GM12878 (cell line): ENCODE measurements around the gene ERMARD.

Experiments used
- ATF7 ChIP-seq: fragments of 450-650 bp; IDR thresholded peaks from 2 replicates; pipeline ENCODE4 v1.6.1; 2016; ENCODE audit warnings: low read depth, mild to moderate bottlenecking
- EGR1 ChIP-seq, 2 experiments: IDR thresholded peaks; 1 replicate in 1 of 2; 2 replicates in 1 of 2; pipeline ENCODE4 v1.6.1; 2011 to 2012; ENCODE audit warnings: low read depth in 2 of 2, low read length in 2 of 2, borderline replicate concordance in 1 of 2, mild to moderate bottlenecking in 1 of 2, moderate library complexity in 1 of 2
- EP300 ChIP-seq, 2 experiments: fragments of 150-350 bp in 1 of 2; IDR thresholded peaks; 2 replicates each; pipeline ENCODE4 v1.6.1; 2011 to 2012; ENCODE audit warnings: low read depth in 2 of 2, low read length in 2 of 2, borderline replicate concordance in 1 of 2, improper control_type of control experiment in 1 of 2, inconsistent platforms in 1 of 2; ENCODE audit not compliant: control insufficient read depth in 1 of 2
- KAT2A ChIP-seq: conservative IDR thresholded peaks from 2 replicates; pipeline ENCODE4 v1.6.1; 2011; ENCODE audit warnings: low read depth, low read length; ENCODE audit not compliant: control insufficient read depth
- PAX5 ChIP-seq: IDR thresholded peaks from 2 replicates; pipeline ENCODE4 v1.6.1; 2011; ENCODE audit warnings: low read depth, low read length, borderline replicate concordance
- POLR2A ChIP-seq: IDR thresholded peaks from 2 replicates; pipeline ENCODE4 v1.6.1; 2011; ENCODE audit warnings: low read depth, mild to moderate bottlenecking, low read length
- POLR2AphosphoS5 ChIP-seq: IDR thresholded peaks from 2 replicates; pipeline ENCODE4 v1.6.1; 2011; ENCODE audit warnings: mild to moderate bottlenecking, low read length, inconsistent platforms
- TAF1 ChIP-seq: IDR thresholded peaks from 2 replicates; pipeline ENCODE4 v1.6.1; 2011; ENCODE audit warnings: mild to moderate bottlenecking, low read depth, low read length, borderline replicate concordance
- TCF3 ChIP-seq: IDR thresholded peaks from 2 replicates; pipeline ENCODE4 v1.6.1; 2012; ENCODE audit warnings: low read depth, mild to moderate bottlenecking, low read length, borderline replicate concordance; ENCODE audit not compliant: insufficient read depth
- TF ChIP-seq, protein P1 (sequence below), 3 experiments: IDR thresholded peaks in 2 of 3; conservative IDR thresholded peaks in 1 of 3; 2 replicates each; pipeline ENCODE4 v1.5.1; 2011; ENCODE audit warnings: low read depth in 3 of 3, low read length in 3 of 3, mild to moderate bottlenecking in 3 of 3, control low read depth in 2 of 3, moderate library complexity in 2 of 3, inconsistent platforms in 1 of 3, mixed read lengths in 1 of 3; ENCODE audit not compliant: control insufficient read depth in 2 of 3, insufficient read depth in 1 of 3; ENCODE audit errors: extremely low read depth in 1 of 3

DNA sequence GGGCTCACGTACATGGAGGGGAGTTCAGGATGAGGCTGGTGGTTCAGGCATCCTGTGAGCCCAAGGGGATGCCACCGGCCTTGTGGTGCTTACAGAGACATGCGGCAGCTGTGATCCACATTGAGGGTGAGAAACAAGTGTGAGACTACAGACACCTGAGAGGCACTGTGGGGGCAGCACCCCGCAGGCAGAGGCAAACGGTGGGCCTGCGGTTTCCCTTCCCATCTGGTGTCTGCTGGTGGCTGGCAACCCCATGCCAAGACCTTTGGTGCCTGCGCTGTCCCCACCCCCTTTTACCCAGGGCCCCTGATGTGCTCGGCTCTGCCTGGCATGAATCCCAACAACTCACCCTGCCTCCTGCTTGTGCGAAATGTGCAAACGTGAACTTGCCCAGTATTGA lies 42.0 kb downstream of the ERMARD start:
- TF ChIP-seq POLR2A = no peak
- TF ChIP-seq EP300 (IDR thresholded peaks at IDR 0.05; ENCODE audit: borderline replicate concordance in 1 of 2, control insufficient read depth in 1 of 2, low read depth in 2 of 2, low read length in 2 of 2) = no peak
- no peak for TF ChIP-seq KAT2A
- TF ChIP-seq, protein P1, sequence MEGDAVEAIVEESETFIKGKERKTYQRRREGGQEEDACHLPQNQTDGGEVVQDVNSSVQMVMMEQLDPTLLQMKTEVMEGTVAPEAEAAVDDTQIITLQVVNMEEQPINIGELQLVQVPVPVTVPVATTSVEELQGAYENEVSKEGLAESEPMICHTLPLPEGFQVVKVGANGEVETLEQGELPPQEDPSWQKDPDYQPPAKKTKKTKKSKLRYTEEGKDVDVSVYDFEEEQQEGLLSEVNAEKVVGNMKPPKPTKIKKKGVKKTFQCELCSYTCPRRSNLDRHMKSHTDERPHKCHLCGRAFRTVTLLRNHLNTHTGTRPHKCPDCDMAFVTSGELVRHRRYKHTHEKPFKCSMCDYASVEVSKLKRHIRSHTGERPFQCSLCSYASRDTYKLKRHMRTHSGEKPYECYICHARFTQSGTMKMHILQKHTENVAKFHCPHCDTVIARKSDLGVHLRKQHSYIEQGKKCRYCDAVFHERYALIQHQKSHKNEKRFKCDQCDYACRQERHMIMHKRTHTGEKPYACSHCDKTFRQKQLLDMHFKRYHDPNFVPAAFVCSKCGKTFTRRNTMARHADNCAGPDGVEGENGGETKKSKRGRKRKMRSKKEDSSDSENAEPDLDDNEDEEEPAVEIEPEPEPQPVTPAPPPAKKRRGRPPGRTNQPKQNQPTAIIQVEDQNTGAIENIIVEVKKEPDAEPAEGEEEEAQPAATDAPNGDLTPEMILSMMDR (IDR thresholded peaks at IDR 0.05 in 2 of 3, conservative IDR thresholded peaks at IDR 0.05 in 1 of 3; ENCODE audit: control insufficient read depth in 2 of 3, extremely low read depth in 1 of 3, insufficient read depth in 1 of 3, low read depth in 3 of 3, low read length in 3 of 3) = no peak
- no peak for TF ChIP-seq TCF3
- no peak for TF ChIP-seq PAX5
- no peak for TF ChIP-seq EGR1 (IDR thresholded peaks at IDR 0.05; ENCODE audit: borderline replicate concordance in 1 of 2, low read depth in 2 of 2, low read length in 2 of 2)
- no peak for TF ChIP-seq POLR2AphosphoS5
- TF ChIP-seq ATF7 = no peak
- no peak for TF ChIP-seq TAF1
